ENCODE measurements around the gene STN1.

- TF ChIP-seq GATA3 (IDR thresholded peaks at IDR 0.05; ENCODE audit: low read depth, low read length) = no peak
- TF ChIP-seq GATA2 (IDR thresholded peaks at IDR 0.05; ENCODE audit: low read depth, low read length) = no peak
These were observed 80.5 kb downstream of the STN1 start for GRCh38 chr10:103837370-103838069.

Measured in SH-SY5Y (cell line).